OCI-LY1 (cell line): ENCODE data around the gene SYTL5.

Experiments used
- EZH2 ChIP-seq: fragments of 200-600 bp; sonication (generic), shearing (Covaris generic); IDR thresholded peaks from 2 replicates; pipeline ENCODE4 v1.8.0; 2017; ENCODE audit warnings: borderline replicate concordance, mixed run types, mild to moderate bottlenecking, antibody characterized with exemption, low read length, moderate library complexity, mixed read lengths
- TF ChIP-seq, protein P1 (sequence below): fragments of 200-600 bp; sonication (generic), shearing (Covaris generic); IDR thresholded peaks from 2 replicates; pipeline ENCODE4 v1.5.1; 2017; ENCODE audit warnings: mild to moderate bottlenecking, antibody characterized with exemption, low read length, moderate library complexity, mixed read lengths

DNA sequence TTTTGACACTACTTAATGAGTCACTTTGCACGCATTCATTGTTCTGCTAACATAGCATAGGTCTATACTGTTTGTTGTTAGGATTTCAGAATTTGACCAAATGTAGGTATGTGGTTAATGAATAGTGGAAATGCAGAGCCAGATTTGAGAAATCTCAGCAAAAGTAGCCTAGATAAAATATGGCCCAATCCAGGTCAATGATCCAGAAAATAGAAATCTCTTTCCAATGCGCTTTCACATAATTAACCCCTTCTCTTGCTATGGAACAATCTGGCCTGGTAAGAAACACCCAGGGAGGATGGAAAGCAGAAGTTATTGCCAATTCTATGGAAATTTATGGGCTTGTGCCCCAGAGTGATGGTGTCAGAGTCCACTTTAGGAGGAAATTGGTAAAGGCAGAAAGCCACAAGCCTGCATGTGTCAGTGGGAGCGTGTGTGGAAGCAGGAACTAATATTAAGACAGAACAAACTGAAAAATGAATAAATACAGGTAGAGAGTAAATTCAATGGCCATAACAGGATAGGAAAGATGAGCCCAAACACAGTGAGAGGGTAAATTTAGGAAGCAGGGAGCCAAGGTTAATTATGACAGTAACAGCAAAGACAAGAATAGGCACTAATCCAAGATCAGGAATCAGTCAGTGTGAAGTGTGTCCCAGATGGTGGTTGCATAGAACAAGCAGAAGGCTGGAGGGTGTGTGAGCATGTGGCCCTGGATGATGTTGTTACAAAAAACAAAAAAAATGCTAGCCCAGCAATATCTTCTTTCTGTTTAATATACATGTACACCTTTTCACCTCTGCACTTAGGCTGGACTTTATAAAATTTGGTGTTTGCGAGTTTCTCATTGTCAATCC lies 102.9 kb downstream of the SYTL5 start:
- TF ChIP-seq, protein P1, sequence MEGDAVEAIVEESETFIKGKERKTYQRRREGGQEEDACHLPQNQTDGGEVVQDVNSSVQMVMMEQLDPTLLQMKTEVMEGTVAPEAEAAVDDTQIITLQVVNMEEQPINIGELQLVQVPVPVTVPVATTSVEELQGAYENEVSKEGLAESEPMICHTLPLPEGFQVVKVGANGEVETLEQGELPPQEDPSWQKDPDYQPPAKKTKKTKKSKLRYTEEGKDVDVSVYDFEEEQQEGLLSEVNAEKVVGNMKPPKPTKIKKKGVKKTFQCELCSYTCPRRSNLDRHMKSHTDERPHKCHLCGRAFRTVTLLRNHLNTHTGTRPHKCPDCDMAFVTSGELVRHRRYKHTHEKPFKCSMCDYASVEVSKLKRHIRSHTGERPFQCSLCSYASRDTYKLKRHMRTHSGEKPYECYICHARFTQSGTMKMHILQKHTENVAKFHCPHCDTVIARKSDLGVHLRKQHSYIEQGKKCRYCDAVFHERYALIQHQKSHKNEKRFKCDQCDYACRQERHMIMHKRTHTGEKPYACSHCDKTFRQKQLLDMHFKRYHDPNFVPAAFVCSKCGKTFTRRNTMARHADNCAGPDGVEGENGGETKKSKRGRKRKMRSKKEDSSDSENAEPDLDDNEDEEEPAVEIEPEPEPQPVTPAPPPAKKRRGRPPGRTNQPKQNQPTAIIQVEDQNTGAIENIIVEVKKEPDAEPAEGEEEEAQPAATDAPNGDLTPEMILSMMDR = no peak
- no peak for TF ChIP-seq EZH2
